Suprapubic skin (tissue), 4 donors: ENCODE results near the gene SETD1A. TPM values are rescaled to one million over a fixed set of nuclear protein-coding genes. Genes with fewer than 3 reads are reported as not detected.
A peak's percentile ranks its signal among the peaks of the same experiment; 100 is the strongest.

Experiments used
- DNase-seq, 2 donors: peaks; one replicate each; pipeline ENCODE4 v3.0.0-alpha.2; 2019; ENCODE audit warnings: low spot score in 2 of 2
- H3K27ac ChIP-seq: fragments of 200-600 bp; sonication (generic); one replicate; pipeline ENCODE4 v1.5.1; 2019
- H3K27me3 ChIP-seq: fragments of 200-600 bp; sonication (generic); one replicate; pipeline ENCODE4 v1.5.1; 2019
- H3K36me3 ChIP-seq: fragments of 200-600 bp; sonication (generic); one replicate; pipeline ENCODE4 v1.5.1; 2019
- H3K4me1 ChIP-seq: fragments of 200-600 bp; sonication (generic); one replicate; pipeline ENCODE4 v1.5.1; 2019
- H3K4me3 ChIP-seq: fragments of 200-600 bp; sonication (generic); one replicate; pipeline ENCODE4 v1.5.1; 2019; ENCODE audit warnings: mild to moderate bottlenecking
- H3K9me3 ChIP-seq: fragments of 200-600 bp; sonication (generic); one replicate; pipeline ENCODE4 v1.5.1; 2019
- EP300 ChIP-seq: sonication (generic); formaldehyde crosslinking; IDR thresholded peaks from one replicate; pipeline ENCODE4 v1.6.1; 2017; ENCODE audit warnings: antibody characterized with exemption
- POLR2A ChIP-seq, 2 donors: fragments of 450-650 bp; IDR thresholded peaks; one replicate each; pipeline ENCODE4 v1.6.1; 2017; ENCODE audit warnings: antibody characterized with exemption in 2 of 2, mild to moderate bottlenecking in 2 of 2, moderate library complexity in 2 of 2
- POLR2AphosphoS5 ChIP-seq, 3 donors: sonication (generic); formaldehyde crosslinking; IDR thresholded peaks; one replicate each; pipeline ENCODE4 v1.6.1; 2017; ENCODE audit warnings: antibody characterized with exemption in 3 of 3
- WGBS: methylation state at CpG from one replicate; pipeline ENCODE4 v1.1.5; 2018; 5-methylcytosine and 5-hydroxymethylcytosine counted together
- total RNA-seq, 4 donors: library from RNA; depleted of rRNA; stranded (reverse); fragments of >200 nt; gene quantifications; one replicate each; pipeline ENCODE4 v1.1.0, GENCODE V29; 2016
- TF ChIP-seq, protein P1 (sequence below), 2 donors: fragments of 200-600 bp in 1 of 2; fragments of 450-650 bp in 1 of 2; sonication (generic) in 1 of 2; IDR thresholded peaks; one replicate each; pipeline ENCODE4 v1.5.1; 2016 to 2019; ENCODE audit warnings: antibody characterized with exemption in 2 of 2, mild to moderate bottlenecking in 1 of 2, moderate library complexity in 1 of 2

The SETD1A gene
- total RNA-seq, 4 donors from 2014 or later, result 12.5 to 14.7 (median 13.7) TPM

DNA sequence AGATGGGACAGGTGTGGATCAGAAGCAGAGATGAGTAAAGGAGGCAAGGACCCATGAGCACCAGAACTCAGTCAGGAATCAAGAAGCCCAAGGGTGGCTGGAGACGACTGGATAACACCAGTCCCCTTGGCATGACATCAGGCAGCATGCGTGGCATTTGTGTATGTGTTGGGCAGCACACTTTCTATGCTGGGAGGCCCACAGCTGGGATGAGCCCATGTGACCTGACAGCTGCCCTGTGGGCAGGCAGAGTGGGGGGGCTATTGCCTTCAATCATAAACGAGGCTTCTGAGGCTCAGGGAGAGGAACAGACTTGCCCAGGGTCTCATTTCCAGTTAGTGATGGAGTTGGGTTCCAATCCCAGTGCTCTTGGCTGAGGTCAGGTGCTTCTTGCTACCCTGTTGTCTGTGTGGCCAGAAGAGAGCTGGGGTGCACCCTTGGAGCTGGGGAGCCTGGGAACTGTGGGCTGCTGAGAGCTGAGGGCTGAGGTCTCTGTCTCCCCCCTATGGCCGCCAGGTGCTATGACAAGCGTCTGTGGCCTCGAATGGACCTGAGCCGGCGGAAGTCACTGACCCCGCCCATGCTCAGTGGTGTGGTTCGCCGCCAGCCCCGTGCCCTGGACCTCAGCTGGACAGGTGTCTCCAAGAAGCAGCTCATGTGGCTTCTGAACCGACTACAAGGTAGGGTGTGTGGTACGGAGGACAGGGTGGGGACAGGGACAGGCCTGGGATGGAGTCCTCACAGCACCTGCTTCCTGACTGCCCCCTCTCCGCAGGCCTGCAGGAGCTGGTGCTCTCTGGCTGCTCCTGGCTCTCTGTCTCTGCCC is 15.7 kb upstream of the SETD1A start:
- peaks cover 22% of the 10 kb centered on the region for H3K4me1 ChIP-seq
- TF ChIP-seq POLR2AphosphoS5 (IDR thresholded peaks at IDR 0.05) (no peak), EP300 (no peak), POLR2A (IDR thresholded peaks at IDR 0.05) (no peak)
- TF ChIP-seq, protein P1, sequence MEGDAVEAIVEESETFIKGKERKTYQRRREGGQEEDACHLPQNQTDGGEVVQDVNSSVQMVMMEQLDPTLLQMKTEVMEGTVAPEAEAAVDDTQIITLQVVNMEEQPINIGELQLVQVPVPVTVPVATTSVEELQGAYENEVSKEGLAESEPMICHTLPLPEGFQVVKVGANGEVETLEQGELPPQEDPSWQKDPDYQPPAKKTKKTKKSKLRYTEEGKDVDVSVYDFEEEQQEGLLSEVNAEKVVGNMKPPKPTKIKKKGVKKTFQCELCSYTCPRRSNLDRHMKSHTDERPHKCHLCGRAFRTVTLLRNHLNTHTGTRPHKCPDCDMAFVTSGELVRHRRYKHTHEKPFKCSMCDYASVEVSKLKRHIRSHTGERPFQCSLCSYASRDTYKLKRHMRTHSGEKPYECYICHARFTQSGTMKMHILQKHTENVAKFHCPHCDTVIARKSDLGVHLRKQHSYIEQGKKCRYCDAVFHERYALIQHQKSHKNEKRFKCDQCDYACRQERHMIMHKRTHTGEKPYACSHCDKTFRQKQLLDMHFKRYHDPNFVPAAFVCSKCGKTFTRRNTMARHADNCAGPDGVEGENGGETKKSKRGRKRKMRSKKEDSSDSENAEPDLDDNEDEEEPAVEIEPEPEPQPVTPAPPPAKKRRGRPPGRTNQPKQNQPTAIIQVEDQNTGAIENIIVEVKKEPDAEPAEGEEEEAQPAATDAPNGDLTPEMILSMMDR (IDR thresholded peaks at IDR 0.05), result peak; percentile 74 to 94
- H3K4me3 ChIP-seq, result no peak overlapping the region
- H3K9me3 ChIP-seq, result no peaks in the 10 kb centered on the region
- DNase-seq, result peak in 1 of 2 donors; percentile 86
- peaks cover 23% of the 10 kb centered on the region for H3K36me3 ChIP-seq
- 13% methylated on average over 12 of the region's 15 CpGs for WGBS
- no peak overlapping the region for H3K27ac ChIP-seq
- no peaks in the 10 kb centered on the region for H3K27me3 ChIP-seq

DNA sequence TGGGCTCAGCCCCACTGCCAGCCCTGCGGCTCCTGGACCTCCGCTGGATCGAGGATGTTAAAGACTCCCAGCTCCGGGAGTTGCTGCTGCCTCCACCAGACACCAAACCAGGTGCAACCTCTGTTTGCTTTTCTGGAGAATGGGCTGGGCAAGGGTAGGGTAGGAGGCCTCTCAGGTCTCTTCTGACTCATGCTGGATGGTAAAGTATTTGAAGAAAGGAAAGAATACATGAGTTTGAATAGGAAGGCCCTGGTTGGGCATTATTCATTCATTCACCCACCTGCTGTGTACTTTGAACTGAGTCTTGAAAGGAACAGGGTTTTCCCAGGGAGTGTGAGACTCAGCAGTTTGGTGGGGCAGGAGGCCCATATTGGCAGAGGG is 15.1 kb upstream of the SETD1A start:
- H3K36me3 ChIP-seq, result peaks cover 24% of the 10 kb centered on the region
- H3K4me3 ChIP-seq, result no peak overlapping the region
- H3K27me3 ChIP-seq, result no peaks in the 10 kb centered on the region
- DNase-seq, result no peak
- no peaks in the 10 kb centered on the region for H3K9me3 ChIP-seq
- WGBS, result 100% methylated on average over 2 of the region's 4 CpGs
- H3K4me1 ChIP-seq, result peaks cover 22% of the 10 kb centered on the region
- TF ChIP-seq, protein P1 (IDR thresholded peaks at IDR 0.05), result no peak
- TF ChIP-seq POLR2A (IDR thresholded peaks at IDR 0.05) (no peak), EP300 (no peak), POLR2AphosphoS5 (IDR thresholded peaks at IDR 0.05) (no peak)
- H3K27ac ChIP-seq, result no peak overlapping the region

DNA sequence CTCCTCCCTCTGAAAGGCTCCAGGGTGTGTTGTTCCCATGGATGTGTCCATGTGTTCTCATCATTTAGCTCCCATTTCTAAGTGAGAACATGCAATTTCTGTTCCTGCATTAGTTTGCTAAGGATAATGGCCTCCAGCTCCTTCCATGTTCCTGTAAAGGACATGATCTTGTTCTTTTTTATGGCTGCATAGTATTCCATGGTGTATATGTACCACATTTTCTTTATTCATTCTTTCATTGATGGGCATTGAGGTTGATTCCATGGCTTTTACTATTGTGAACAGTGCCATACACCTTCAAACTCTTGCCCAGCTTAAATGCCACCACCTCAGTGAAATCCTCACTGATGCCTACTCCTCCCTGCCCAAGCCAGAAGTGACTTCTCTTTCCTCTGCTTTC is 13.2 kb upstream of the SETD1A start:
- Histone ChIP-seq H3K36me3 (peaks cover 24% of the 10 kb centered on the region), H3K9me3 (no peaks in the 10 kb centered on the region), H3K27ac (no peak overlapping the region), H3K27me3 (no peaks in the 10 kb centered on the region), H3K4me3 (no peak overlapping the region), H3K4me1 (peaks cover 27% of the 10 kb centered on the region)
- DNase-seq, result no peak
- TF ChIP-seq EP300 (no peak), POLR2A (IDR thresholded peaks at IDR 0.05) (no peak), POLR2AphosphoS5 (IDR thresholded peaks at IDR 0.05) (no peak)
- TF ChIP-seq, protein P1 (IDR thresholded peaks at IDR 0.05), result no peak

DNA sequence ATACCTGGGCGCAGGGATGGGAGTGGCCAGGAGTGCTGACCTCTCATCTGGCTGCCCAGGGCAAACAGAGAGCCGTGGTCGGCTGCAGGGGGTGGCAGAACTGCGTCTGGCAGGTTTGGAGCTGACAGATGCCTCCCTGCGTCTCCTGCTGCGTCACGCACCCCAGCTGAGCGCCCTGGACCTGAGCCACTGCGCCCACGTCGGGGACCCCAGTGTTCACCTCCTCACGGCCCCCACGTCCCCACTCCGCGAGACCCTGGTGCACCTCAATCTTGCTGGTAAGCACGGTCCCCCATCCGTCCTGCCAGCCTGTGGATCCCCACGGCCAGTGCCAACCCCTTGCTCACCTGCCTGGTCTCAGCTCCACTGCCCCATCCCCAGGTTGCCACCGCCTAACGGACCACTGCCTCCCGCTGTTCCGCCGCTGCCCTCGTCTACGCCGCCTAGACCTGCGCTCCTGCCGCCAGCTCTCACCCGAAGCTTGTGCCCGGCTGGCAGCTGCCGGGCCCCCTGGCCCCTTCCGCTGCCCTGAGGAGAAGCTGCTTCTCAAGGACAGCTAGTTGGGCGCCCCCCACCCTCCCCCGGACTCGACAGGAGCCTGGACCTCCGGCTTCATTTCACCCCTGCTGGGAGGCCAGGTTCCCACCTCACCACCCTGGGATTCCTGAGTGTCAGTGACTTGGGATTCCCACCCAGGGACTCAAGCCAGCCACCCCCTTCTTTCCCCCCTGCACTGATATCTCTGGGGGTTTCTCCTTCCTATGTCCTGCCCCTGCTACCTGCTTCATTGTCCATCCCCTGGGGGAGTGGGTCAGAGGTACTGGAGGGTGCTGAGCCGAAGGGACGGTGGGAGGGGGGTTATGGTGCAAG is 10.6 kb upstream of the SETD1A start:
- Histone ChIP-seq H3K4me3 (no peak overlapping the region), H3K36me3 (peaks cover 24% of the 10 kb centered on the region)
- DNase-seq, result no peak

More for the DNA sequence above, 10.6 kb upstream of the SETD1A start:
- Histone ChIP-seq H3K27ac (no peak overlapping the region), H3K9me3 (no peaks in the 10 kb centered on the region), H3K27me3 (no peaks in the 10 kb centered on the region), H3K4me1 (peaks cover 45% of the 10 kb centered on the region)
- 88% methylated on average over 33 of the region's 38 CpGs for WGBS
- no peak for TF ChIP-seq POLR2AphosphoS5 (IDR thresholded peaks at IDR 0.05)
- TF ChIP-seq, protein P1 (IDR thresholded peaks at IDR 0.05), result no peak
- TF ChIP-seq POLR2A (IDR thresholded peaks at IDR 0.05), result no peak
- TF ChIP-seq EP300, result no peak
